ENCODE data around the gene GLYATL1. TPM values are rescaled to one million over a fixed set of nuclear protein-coding genes. Genes with fewer than 3 reads are reported as not detected.

The GLYATL1 gene
- total RNA-seq, 4 donors from 2014 or later: 2.4 to 3.6 TPM; not detected in 2

DNA sequence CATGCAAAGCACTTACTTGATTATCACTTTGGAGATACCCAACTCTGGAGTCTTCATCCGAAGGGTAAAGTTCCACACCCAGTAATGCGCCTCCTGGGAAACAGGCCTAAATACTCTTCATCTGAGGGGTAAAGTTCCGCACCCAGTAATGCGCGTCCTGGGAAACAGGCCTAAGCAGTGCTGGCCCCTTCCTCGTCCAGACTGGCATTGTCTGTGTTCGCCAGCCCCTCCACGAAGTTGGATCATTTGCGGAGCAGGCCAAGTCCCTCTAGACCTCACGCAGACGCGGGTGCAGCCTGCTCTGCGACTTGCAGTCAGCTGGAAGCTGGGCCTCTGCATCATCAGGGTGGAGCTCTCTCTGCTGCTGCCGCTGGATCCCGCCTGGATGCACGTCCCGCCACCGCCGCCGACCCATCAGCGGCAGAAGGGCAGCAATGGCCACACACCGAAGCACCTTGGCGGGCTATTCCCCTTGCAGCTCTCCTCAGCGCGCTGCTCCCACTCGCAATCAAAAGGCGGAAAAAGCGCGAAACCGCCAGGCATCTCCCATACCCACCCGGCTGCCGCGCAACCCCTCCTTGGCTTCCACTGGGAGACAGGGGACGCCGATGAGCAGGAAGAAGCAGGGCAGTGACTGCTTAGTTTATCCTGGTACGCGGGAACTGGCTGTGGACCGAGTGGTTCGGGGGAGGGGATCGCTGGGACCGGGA is 34.1 kb upstream of the GLYATL1 start:
- Histone ChIP-seq H3K36me3 (no peaks in the 10 kb centered on the region), H3K9me3 (no peaks in the 10 kb centered on the region), H3K4me3 (peak overlapping the region in 2 of 4 donors; percentile 32 to 35), H3K4me1 (peaks cover 0 to 13% (median 0%) of the 10 kb centered on the region in 4 donors), H3K27me3 (no peaks in the 10 kb centered on the region), H3K27ac (peak overlapping the region in 1 of 4 donors; percentile 28)
- peak in 1 of 3 donors; percentile 56 for DNase-seq
- TF ChIP-seq, protein P1, sequence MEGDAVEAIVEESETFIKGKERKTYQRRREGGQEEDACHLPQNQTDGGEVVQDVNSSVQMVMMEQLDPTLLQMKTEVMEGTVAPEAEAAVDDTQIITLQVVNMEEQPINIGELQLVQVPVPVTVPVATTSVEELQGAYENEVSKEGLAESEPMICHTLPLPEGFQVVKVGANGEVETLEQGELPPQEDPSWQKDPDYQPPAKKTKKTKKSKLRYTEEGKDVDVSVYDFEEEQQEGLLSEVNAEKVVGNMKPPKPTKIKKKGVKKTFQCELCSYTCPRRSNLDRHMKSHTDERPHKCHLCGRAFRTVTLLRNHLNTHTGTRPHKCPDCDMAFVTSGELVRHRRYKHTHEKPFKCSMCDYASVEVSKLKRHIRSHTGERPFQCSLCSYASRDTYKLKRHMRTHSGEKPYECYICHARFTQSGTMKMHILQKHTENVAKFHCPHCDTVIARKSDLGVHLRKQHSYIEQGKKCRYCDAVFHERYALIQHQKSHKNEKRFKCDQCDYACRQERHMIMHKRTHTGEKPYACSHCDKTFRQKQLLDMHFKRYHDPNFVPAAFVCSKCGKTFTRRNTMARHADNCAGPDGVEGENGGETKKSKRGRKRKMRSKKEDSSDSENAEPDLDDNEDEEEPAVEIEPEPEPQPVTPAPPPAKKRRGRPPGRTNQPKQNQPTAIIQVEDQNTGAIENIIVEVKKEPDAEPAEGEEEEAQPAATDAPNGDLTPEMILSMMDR (IDR thresholded peaks at IDR 0.05): no peak
- no peak for TF ChIP-seq POLR2A (IDR thresholded peaks at IDR 0.05)

DNA sequence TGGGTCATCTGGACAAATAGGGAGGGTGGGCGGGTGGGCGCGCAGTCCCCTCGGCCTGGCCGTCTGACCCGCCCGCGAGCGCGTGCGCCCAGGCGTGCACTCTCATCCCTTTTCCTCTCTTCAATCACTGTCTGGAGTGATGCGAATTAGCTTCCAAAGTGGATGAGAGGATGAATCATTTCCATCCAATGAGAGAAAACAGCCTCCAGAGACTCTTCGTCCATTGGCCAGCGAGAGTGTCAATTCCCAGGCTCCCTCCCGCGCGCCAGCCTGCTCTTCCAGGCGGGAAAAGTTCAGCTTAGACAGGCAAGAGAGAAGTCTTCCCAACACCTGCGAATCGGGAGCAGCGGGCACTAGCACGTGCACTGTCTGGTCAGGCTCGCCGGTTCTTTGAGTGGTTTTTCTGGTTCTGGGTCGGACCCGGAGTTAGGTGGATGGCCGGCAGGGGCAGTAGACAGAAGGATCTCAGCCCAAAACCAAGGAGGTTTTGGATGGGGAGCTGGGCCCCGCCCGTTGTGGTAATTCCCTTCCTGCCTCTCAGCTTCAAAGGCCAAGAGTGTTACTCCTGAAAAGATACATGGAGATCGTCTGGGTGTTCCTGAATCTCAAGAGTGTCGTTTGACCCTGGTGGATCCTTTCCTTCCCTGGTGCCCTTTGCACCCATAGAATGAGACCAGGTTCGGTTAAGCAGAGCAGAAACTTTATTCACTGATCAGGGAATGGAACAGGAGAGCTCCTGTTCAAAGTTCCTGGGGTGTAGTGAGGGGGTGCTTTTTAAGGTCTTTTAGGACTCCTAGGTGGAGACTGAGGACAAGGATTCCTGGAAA is 33.4 kb upstream of the GLYATL1 start:
- Histone ChIP-seq H3K9me3 (no peaks in the 10 kb centered on the region), H3K4me3 (peak overlapping the region in 2 of 4 donors; percentile 32 to 35), H3K27me3 (no peaks in the 10 kb centered on the region), H3K27ac (peak overlapping the region in 1 of 4 donors; percentile 28), H3K36me3 (no peaks in the 10 kb centered on the region), H3K4me1 (peaks cover 0 to 13% (median 0%) of the 10 kb centered on the region in 4 donors)
- TF ChIP-seq, protein P1 (IDR thresholded peaks at IDR 0.05): no peak
- TF ChIP-seq POLR2A (IDR thresholded peaks at IDR 0.05): no peak
- peak in 2 of 3 donors; percentile 64 to 69 for DNase-seq

DNA sequence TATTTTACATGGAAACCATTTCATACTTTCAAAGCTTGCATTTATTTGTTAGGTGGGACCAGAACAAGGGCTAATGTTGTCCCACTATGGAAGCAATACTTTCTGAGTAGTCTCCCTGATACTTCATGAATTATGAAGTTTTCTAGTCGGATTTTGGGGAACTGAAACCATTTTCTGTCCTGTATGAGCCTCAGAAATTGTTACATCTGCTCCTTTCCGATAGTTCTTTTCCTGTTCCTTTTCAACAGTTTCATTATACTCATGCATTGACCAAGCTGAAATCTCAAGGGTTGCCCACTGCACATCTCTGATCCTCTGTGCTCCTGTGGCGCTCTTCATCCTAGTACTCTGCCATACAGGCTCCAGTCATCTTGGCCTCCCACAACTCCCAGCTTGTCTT is 31.5 kb upstream of the GLYATL1 start:
- Histone ChIP-seq H3K4me3 (no peak overlapping the region), H3K36me3 (no peaks in the 10 kb centered on the region), H3K27me3 (no peaks in the 10 kb centered on the region), H3K9me3 (no peaks in the 10 kb centered on the region), H3K4me1 (peaks cover 0 to 13% (median 0%) of the 10 kb centered on the region in 4 donors), H3K27ac (no peak overlapping the region)
- no peak for DNase-seq
- no peak for TF ChIP-seq POLR2A (IDR thresholded peaks at IDR 0.05)
- TF ChIP-seq, protein P1 (IDR thresholded peaks at IDR 0.05): no peak

DNA sequence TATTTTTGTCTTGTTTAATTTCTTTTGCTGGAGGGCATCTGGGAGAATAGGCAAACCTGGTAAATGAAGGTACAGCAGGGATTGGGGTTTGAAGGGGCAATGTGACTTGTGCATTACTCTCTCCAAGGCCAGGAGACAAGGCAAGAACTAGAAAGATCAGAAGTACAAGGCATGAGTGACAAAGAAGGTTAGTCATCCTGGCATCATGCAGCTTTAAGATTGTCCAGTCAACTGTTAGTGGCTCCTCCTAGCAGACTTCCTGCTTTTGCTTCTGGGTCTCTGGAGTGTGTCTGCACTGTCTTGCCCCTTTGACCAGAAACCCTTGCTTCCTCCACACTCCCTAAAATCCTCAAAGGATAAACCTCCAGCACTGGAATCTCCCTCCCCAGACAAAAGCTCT is 27.2 kb upstream of the GLYATL1 start:
- DNase-seq: no peak
- no peak for TF ChIP-seq POLR2A (IDR thresholded peaks at IDR 0.05)
- TF ChIP-seq, protein P1 (IDR thresholded peaks at IDR 0.05): no peak
- Histone ChIP-seq H3K4me3 (no peak overlapping the region), H3K4me1 (no peaks in the 10 kb centered on the region), H3K27me3 (no peaks in the 10 kb centered on the region), H3K9me3 (peaks cover 0 to 8% (median 3%) of the 10 kb centered on the region in 4 donors), H3K27ac (no peak overlapping the region), H3K36me3 (no peaks in the 10 kb centered on the region)

DNA sequence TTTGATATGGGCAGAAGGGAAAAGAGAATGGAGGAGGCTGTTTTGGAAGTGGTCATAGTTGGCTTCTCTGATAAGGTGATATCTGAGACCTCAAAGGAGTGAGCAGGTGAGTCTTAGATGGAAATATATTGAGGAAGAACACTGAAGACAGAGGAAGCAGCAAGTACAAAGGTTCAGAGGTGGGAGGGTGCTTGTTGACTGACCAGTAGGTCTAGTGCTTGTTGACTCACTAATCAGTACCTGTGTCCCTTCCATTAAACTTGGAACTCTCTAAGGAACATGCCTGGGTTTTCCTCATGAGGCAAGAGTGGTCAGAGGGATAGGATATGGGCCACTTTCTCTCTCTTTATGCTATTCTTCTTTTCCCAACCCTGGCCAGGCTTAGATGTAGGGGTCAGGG is 25.6 kb upstream of the GLYATL1 start:
- Histone ChIP-seq H3K27me3 (no peaks in the 10 kb centered on the region), H3K4me1 (no peaks in the 10 kb centered on the region), H3K4me3 (no peak overlapping the region), H3K36me3 (no peaks in the 10 kb centered on the region), H3K9me3 (peaks cover 0 to 12% (median 3%) of the 10 kb centered on the region in 4 donors), H3K27ac (no peak overlapping the region)
- TF ChIP-seq POLR2A (IDR thresholded peaks at IDR 0.05): no peak
- TF ChIP-seq, protein P1 (IDR thresholded peaks at IDR 0.05): no peak
- no peak for DNase-seq

Measured in Peyer's patch (tissue), 4 donors.